H1 (cell line): ENCODE measurements around the gene PM20D1. TPM values are rescaled to one million over a fixed set of nuclear protein-coding genes. Genes with fewer than 3 reads are reported as not detected.
"Not testable (repeated sequence)": the region's sequence is repeated elsewhere in the genome, so short reads cannot be mapped to it uniquely, and the experiment has no call there.

Source experiments
- CTCF ChIA-PET: fragments of 300-600 bp; sonication (Branson Sonifier 250); formaldehyde crosslinking; loops from one replicate; lab custom pipeline; 2021; ENCODE audit not compliant: partially characterized antibody; lab: Charles Lee
- POLR2A ChIA-PET: fragments of 300-600 bp; sonication (Branson Sonifier 250); formaldehyde crosslinking; loops from one replicate; lab custom pipeline; 2021; ENCODE audit warnings: inconsistent platforms; ENCODE audit not compliant: partially characterized antibody; lab: Charles Lee
- DNase-seq, 2 experiments: peaks; one replicate each; pipeline versions ENCODE4 v3.0.0 to v3.0.0-alpha.2; 2010 to 2022; ENCODE audit warnings: low spot score in 2 of 2, low read depth in 1 of 2, mixed read lengths in 1 of 2
- FAIRE-seq: peaks from 2 replicates; lab custom pipeline; 2011; peaks lifted over from hg19 to GRCh38; lab: Jason Lieb, UNC
- H2AFZ ChIP-seq: 2 replicates; pipeline ENCODE4 v1.8.1; 2012; ENCODE audit warnings: low read length, inconsistent platforms
- H2AK5ac ChIP-seq: 2 replicates; pipeline ENCODE4 v1.6.1; 2013; ENCODE audit warnings: low read depth, low read length
- H2BK120ac ChIP-seq: replicated peaks from 2 replicates; pipeline ENCODE3; 2013; ENCODE audit warnings: low read depth, low read length, inconsistent platforms
- H2BK12ac ChIP-seq: 2 replicates; pipeline ENCODE4 v1.6.1; 2013; ENCODE audit warnings: low read depth, low read length
- H2BK15ac ChIP-seq: 2 replicates; pipeline ENCODE4 v1.6.1; 2013; ENCODE audit warnings: low read length
- H2BK20ac ChIP-seq: 2 replicates; pipeline ENCODE4 v1.6.1; 2013; ENCODE audit warnings: low read length
- H2BK5ac ChIP-seq: 2 replicates; pipeline ENCODE4 v1.6.1; 2013; ENCODE audit warnings: low read depth, low read length
- H3K14ac ChIP-seq: 2 replicates; pipeline ENCODE4 v1.6.1; 2013; ENCODE audit warnings: inconsistent platforms; ENCODE audit not compliant: insufficient read length
- H3K18ac ChIP-seq: 2 replicates; pipeline ENCODE4 v1.6.1; 2013; ENCODE audit warnings: low read length; ENCODE audit errors: extremely low read depth
- H3K23ac ChIP-seq: 2 replicates; pipeline ENCODE4 v1.6.1; 2013; ENCODE audit warnings: inconsistent platforms; ENCODE audit not compliant: insufficient read length
- H3K23me2 ChIP-seq: 2 replicates; pipeline ENCODE4 v1.6.1; 2013; ENCODE audit warnings: low read depth, low read length
- H3K27ac ChIP-seq: 2 replicates; pipeline ENCODE4 v1.6.1; 2011; ENCODE audit warnings: low read depth, low read length, inconsistent platforms
- H3K27me3 ChIP-seq, 4 experiments: replicated peaks in 1 of 4; 1 replicate in 1 of 4; 2 replicates in 3 of 4; pipeline versions ENCODE4 v1.6.1 to v1.8.1; 2011 to 2013; ENCODE audit warnings: low read length in 3 of 4, mild to moderate bottlenecking in 3 of 4, inconsistent platforms in 2 of 4, mixed read lengths in 2 of 4, moderate library complexity in 1 of 4; ENCODE audit not compliant: control insufficient read depth in 3 of 4, insufficient read depth in 3 of 4; ENCODE audit errors: extremely low read depth in 1 of 4
- H3K36me3 ChIP-seq, 4 experiments: 2 replicates each; pipeline versions ENCODE4 v1.6.1 to v1.8.1; 2011 to 2013; ENCODE audit warnings: mild to moderate bottlenecking in 4 of 4, low read length in 3 of 4, moderate library complexity in 2 of 4, control low read depth in 1 of 4, inconsistent platforms in 1 of 4; ENCODE audit not compliant: insufficient read depth in 4 of 4, control insufficient read depth in 2 of 4
- H3K4ac ChIP-seq: replicated peaks from 2 replicates; pipeline ENCODE3; 2013; ENCODE audit warnings: low read length, low read depth, mixed read lengths, inconsistent platforms; ENCODE audit not compliant: insufficient read length
- H3K4me1 ChIP-seq, 4 experiments: replicated peaks in 1 of 4; 1 replicate in 1 of 4; 2 replicates in 3 of 4; pipeline versions ENCODE4 v1.6.1 to v1.8.1; 2011 to 2013; ENCODE audit warnings: low read length in 3 of 4, inconsistent platforms in 2 of 4, mixed read lengths in 1 of 4; ENCODE audit not compliant: insufficient read depth in 4 of 4, control insufficient read depth in 3 of 4
- H3K4me2 ChIP-seq, 2 experiments: 2 replicates each; pipeline versions ENCODE4 v1.6.1 to v1.8.1; 2011 to 2013; ENCODE audit warnings: low read depth in 2 of 2, low read length in 2 of 2, control low read depth in 1 of 2, inconsistent platforms in 1 of 2, mild to moderate bottlenecking in 1 of 2; ENCODE audit not compliant: insufficient read depth in 1 of 2
- H3K4me3 ChIP-seq, 4 experiments: fragments of 200-600, 300-600 bp in 1 of 4; sonication (generic), shearing (Covaris generic), sonication (Bioruptor Twin) in 1 of 4; 2 replicates each; pipeline versions ENCODE4 v1.5.1 to v1.8.1; 2011 to 2016; ENCODE audit warnings: low read length in 4 of 4, low read depth in 3 of 4, control low read depth in 2 of 4, inconsistent platforms in 2 of 4, mild to moderate bottlenecking in 2 of 4, mixed read lengths in 1 of 4, moderate library complexity in 1 of 4; ENCODE audit not compliant: insufficient read depth in 2 of 4; ENCODE audit errors: extremely low read depth in 1 of 4
- H3K56ac ChIP-seq: replicated peaks from 2 replicates; pipeline ENCODE3; 2013; ENCODE audit warnings: low read depth, mild to moderate bottlenecking, mixed read lengths, low read length, inconsistent platforms; ENCODE audit not compliant: insufficient read length
- H3K79me1 ChIP-seq: 2 replicates; pipeline ENCODE4 v1.6.1; 2013; ENCODE audit warnings: low read depth, low read length, control low read depth
- H3K79me2 ChIP-seq, 2 experiments: 2 replicates each; pipeline versions ENCODE4 v1.6.1 to v1.8.1; 2012 to 2013; ENCODE audit warnings: low read length in 2 of 2, mild to moderate bottlenecking in 2 of 2, inconsistent platforms in 1 of 2; ENCODE audit not compliant: insufficient read depth in 2 of 2, control insufficient read depth in 1 of 2
- H3K9ac ChIP-seq, 4 experiments: replicated peaks in 1 of 4; 1 replicate in 1 of 4; 2 replicates in 3 of 4; pipeline versions ENCODE4 v1.6.1 to v1.8.1; 2011 to 2013; ENCODE audit warnings: low read depth in 3 of 4, low read length in 3 of 4, control low read depth in 2 of 4, mild to moderate bottlenecking in 2 of 4, moderate library complexity in 2 of 4, inconsistent platforms in 1 of 4; ENCODE audit errors: extremely low read depth in 1 of 4
- H3K9me3 ChIP-seq, 2 experiments: 2 replicates each; pipeline versions ENCODE4 v1.6.1 to v1.8.1; 2012 to 2013; ENCODE audit warnings: mild to moderate bottlenecking in 2 of 2, moderate library complexity in 2 of 2, control low read depth in 1 of 2, inconsistent platforms in 1 of 2, low read depth in 1 of 2, low read length in 1 of 2, mixed read lengths in 1 of 2; ENCODE audit not compliant: insufficient read depth in 2 of 2
- H4K20me1 ChIP-seq, 2 experiments: replicated peaks in 1 of 2; 2 replicates each; pipeline versions ENCODE3 to v1.8.1; 2011 to 2013; ENCODE audit warnings: inconsistent platforms in 2 of 2, low read length in 2 of 2, mild to moderate bottlenecking in 1 of 2; ENCODE audit not compliant: insufficient read depth in 2 of 2, control insufficient read depth in 1 of 2
- H4K5ac ChIP-seq: 2 replicates; pipeline ENCODE4 v1.6.1; 2013; ENCODE audit warnings: low read length, low read depth, mixed read lengths, inconsistent platforms; ENCODE audit not compliant: insufficient read length
- H4K8ac ChIP-seq: 2 replicates; pipeline ENCODE4 v1.8.0; 2013; ENCODE audit warnings: mild to moderate bottlenecking, moderate library complexity, low read length, inconsistent platforms; ENCODE audit not compliant: insufficient read depth; ENCODE audit errors: extremely low read depth
- H4K91ac ChIP-seq: replicated peaks from 2 replicates; pipeline ENCODE3; 2013; ENCODE audit warnings: low read length, mixed read lengths, inconsistent platforms; ENCODE audit not compliant: insufficient read length
- ASH2L ChIP-seq: fragments of 200-600, 300-600 bp; sonication (generic); IDR thresholded peaks from one replicate; pipeline ENCODE4 v1.7.1; 2017; ENCODE audit warnings: low read length
- BCL11A ChIP-seq, 2 experiments: IDR thresholded peaks; one replicate each; pipeline ENCODE4 v1.6.1; 2011; ENCODE audit warnings: low read depth in 2 of 2, low read length in 2 of 2, mild to moderate bottlenecking in 2 of 2
- CBX8 ChIP-seq: fragments of 300-800, 300-1000 bp; sonication (generic); IDR thresholded peaks from 2 replicates; pipeline ENCODE4 v1.7.1; 2016; ENCODE audit warnings: low read depth, low read length, borderline replicate concordance
- CHD1 ChIP-seq: IDR thresholded peaks from 2 replicates; pipeline ENCODE4 v1.6.1; 2012; ENCODE audit warnings: low read depth, low read length, improper control_type of control experiment
- HDAC6 ChIP-seq: IDR thresholded peaks from one replicate; pipeline ENCODE4 v1.7.1; 2012; ENCODE audit warnings: low read depth, mild to moderate bottlenecking, inconsistent platforms, low read length, moderate library complexity
- JUND ChIP-seq: IDR thresholded peaks from 2 replicates; pipeline ENCODE4 v1.6.1; 2011; ENCODE audit warnings: mild to moderate bottlenecking, improper control_type of control experiment, low read length
- KDM5A ChIP-seq: fragments of 200-600 bp; IDR thresholded peaks from 2 replicates; pipeline ENCODE4 v1.7.1; 2012; ENCODE audit warnings: mild to moderate bottlenecking, low read length, inconsistent platforms, mixed read lengths
- SAP30 ChIP-seq: fragments of 300-600 bp; sonication (generic); IDR thresholded peaks from 2 replicates; pipeline ENCODE4 v1.7.1; 2012; ENCODE audit warnings: low read length, moderate library complexity, mild to moderate bottlenecking, inconsistent platforms; ENCODE audit not compliant: insufficient read depth, insufficient replicate concordance
- SP1 ChIP-seq: IDR thresholded peaks from 2 replicates; pipeline ENCODE4 v1.6.1; 2011; ENCODE audit warnings: low read depth, low read length
- SP2 ChIP-seq: IDR thresholded peaks from 2 replicates; pipeline ENCODE4 v1.6.1; 2012; ENCODE audit warnings: mild to moderate bottlenecking, low read length, inconsistent platforms
- YY1 ChIP-seq: IDR thresholded peaks from 2 replicates; pipeline ENCODE4 v1.6.1; 2011; ENCODE audit warnings: low read depth, mild to moderate bottlenecking, low read length
- WGBS, 2 experiments: shearing (Covaris generic) in 1 of 2; methylation state at CpG; one replicate each; pipeline versions ENCODE4 v1.1.6 to v1.1.7; 2013 to 2015; ENCODE audit warnings: low lambda C conversion rate in 2 of 2, mixed read lengths in 2 of 2, inconsistent platforms in 1 of 2, low coverage in 1 of 2, missing lambda C conversion rate in 1 of 2; ENCODE audit not compliant: insufficient replicate concordance in 2 of 2, insufficient coverage in 1 of 2, insufficient read length in 1 of 2; ENCODE audit errors: extremely low coverage in 1 of 2, missing lambda C conversion rate in 1 of 2; 5-methylcytosine and 5-hydroxymethylcytosine counted together
- polyA plus RNA-seq, 7 experiments: library from polyadenylated mRNA; depleted of rRNA in 3 of 7; stranded (reverse) in 5 of 7; unstranded in 2 of 7; fragments of >200 nt in 5 of 7; fragments of 200-250 nt in 2 of 7; gene quantifications; 1 replicate in 5 of 7; 2 replicates in 1 of 7; 4 replicates in 1 of 7; pipeline versions ENCODE4 v1.2.1 to v1.2.3, GENCODE V29; 2011 to 2013; ENCODE audit warnings: missing spikeins in 2 of 7, mixed read lengths in 2 of 7
- total RNA-seq: library from RNA; stranded (reverse); fragmentation: NEBNext Ultra II Directional; extraction: Animal tissue kit (Norgen Biotek cat#: 25700); gene quantifications from 2 replicates; pipeline ENCODE4 v1.2.1, GENCODE V29; 2021

The PM20D1 gene
- total and polyA plus RNA-seq, 2 of the 8 experiments (the other 6 are each of a cell fraction or from before 2014, with no cell fraction given) = 0.05 TPM; not detected in 1

GRCh38 chr1:205858141-205858961, 8.4 kb upstream of the PM20D1 start (continued):
- TF ChIP-seq CHD1 (no peak), SP2 (no peak), SAP30 (no peak), BCL11A (IDR thresholded peaks at IDR 0.05; ENCODE audit: low read depth in 2 of 2, low read length in 2 of 2) (no peak), JUND (no peak), SP1 (no peak), YY1 (no peak), HDAC6 (no peak), ASH2L (no peak), KDM5A (no peak), CBX8 (no peak)

GRCh38 chr1:205857501-205857900, 7.6 kb upstream of the PM20D1 start:
- not testable (repeated sequence) for H3K4me3 ChIP-seq, H3K9ac ChIP-seq, H2BK5ac ChIP-seq, H3K4me1 ChIP-seq, H4K91ac ChIP-seq, H3K14ac ChIP-seq, H2AK5ac ChIP-seq, H3K9me3 ChIP-seq, H2AFZ ChIP-seq, H2BK20ac ChIP-seq, H4K20me1 ChIP-seq, H2BK12ac ChIP-seq, H3K36me3 ChIP-seq, FAIRE-seq, H3K23me2 ChIP-seq, H3K27me3 ChIP-seq, H4K8ac ChIP-seq, H2BK120ac ChIP-seq, H3K4me2 ChIP-seq, H2BK15ac ChIP-seq, H3K4ac ChIP-seq, H3K79me2 ChIP-seq, H3K79me1 ChIP-seq, DNase-seq, H4K5ac ChIP-seq, H3K56ac ChIP-seq, H3K27ac ChIP-seq, H3K18ac ChIP-seq, H3K23ac ChIP-seq
- POLR2A ChIA-PET = interaction anchor here (1.2 kb wide), 1 partner anchor 30 kb away, joined by 3 read pairs; no protein-coding TSS in a partner anchor
- 82% methylated on average over 2 of the region's 2 CpGs; no CpG with 5 or more reads in 1 of the 2 experiments for WGBS, 2 experiments
- CTCF ChIA-PET = interaction anchor here (1.0 to 1.7 kb wide), 3 partner anchors 9 to 66 kb away, joined by 3 to 6 read pairs (median 4); no protein-coding TSS in a partner anchor
